HT1080 (cell line): ENCODE data around the gene SCAF4. TPM values are rescaled to one million over a fixed set of nuclear protein-coding genes. Genes with fewer than 3 reads are reported as not detected.
A peak's percentile ranks its signal among the peaks of the same experiment; 100 is the strongest.
"Not testable (repeated sequence)": the region's sequence is repeated elsewhere in the genome, so short reads cannot be mapped to it uniquely, and the experiment has no call there.

Experiments
- DNase-seq: peaks from one replicate; pipeline ENCODE4 v3.0.0-alpha.2; 2015; ENCODE audit warnings: low read depth
- polyA plus RNA-seq, 2 experiments: library from polyadenylated mRNA; depleted of rRNA; stranded (reverse); fragments of >200 nt; gene quantifications; 2 replicates each; pipeline ENCODE4 v1.2.3, GENCODE V29; 2015
- total RNA-seq: library from RNA; depleted of rRNA; stranded (reverse); fragments of >200 nt; shearing (Covaris generic); gene quantifications from 2 replicates; pipeline ENCODE4 v1.2.3, GENCODE V29; 2014; rRNA removed

Gene SCAF4
- 4.6 and 7.8 TPM in 2 replicates for total RNA-seq
- 19.2 and 24.4 TPM in 2 replicates for polyA plus RNA-seq (2015; cell fraction: cytosol; rRNA removed)
- 52.7 and 60.3 TPM in 2 replicates for polyA plus RNA-seq (2015; cell fraction: nucleus; rRNA removed)

GRCh38 chr21:31731857-31732596, at the start of gene SCAF4:
TSS of gene SCAF4 (minus strand) at chr21:31732118. CDS start at chr21:31731692, 426 bp downstream.
- DNase-seq: peak; percentile 81

- no peak for DNase-seq
Observed at GRCh38 chr21:31780944-31781343, 49.0 kb upstream of the SCAF4 start.

GRCh38 chr21:31778546-31778945, 46.6 kb upstream of the SCAF4 start:
- peak; percentile 21 for DNase-seq

- DNase-seq: no peak
Observed at GRCh38 chr21:31777857-31778256, 45.9 kb upstream of the SCAF4 start.

- DNase-seq: no peak
Observed at GRCh38 chr21:31774031-31774430, 42.1 kb upstream of the SCAF4 start.

GRCh38 chr21:31772674-31773555, 41.0 kb upstream of the SCAF4 start:
- no peak for DNase-seq

GRCh38 chr21:31771685-31772084, 39.8 kb upstream of the SCAF4 start:
- DNase-seq: no peak

- no peak for DNase-seq
Observed at GRCh38 chr21:31768710-31769109, 36.8 kb upstream of the SCAF4 start.

- no peak for DNase-seq
Observed at GRCh38 chr21:31766899-31767298, 35.0 kb upstream of the SCAF4 start.

GRCh38 chr21:31765850-31766249, 33.9 kb upstream of the SCAF4 start:
- not testable (repeated sequence) for DNase-seq

GRCh38 chr21:31760931-31761330, 29.0 kb upstream of the SCAF4 start:
- DNase-seq: no peak

- no peak for DNase-seq
Observed at GRCh38 chr21:31756787-31757186, 24.9 kb upstream of the SCAF4 start.

- DNase-seq: no peak
Observed at GRCh38 chr21:31755027-31755426, 23.1 kb upstream of the SCAF4 start.

- DNase-seq: no peak
Observed at GRCh38 chr21:31754708-31754960, 22.7 kb upstream of the SCAF4 start.

GRCh38 chr21:31753949-31754707, 22.2 kb upstream of the SCAF4 start:
- no peak for DNase-seq

GRCh38 chr21:31752967-31753366, 21.0 kb upstream of the SCAF4 start:
- DNase-seq: no peak

GRCh38 chr21:31752352-31752751, 20.4 kb upstream of the SCAF4 start:
- DNase-seq: peak; percentile 58

- peak; percentile 71 for DNase-seq
Observed at GRCh38 chr21:31750843-31751242, 18.9 kb upstream of the SCAF4 start.

GRCh38 chr21:31744182-31744800, 12.4 kb upstream of the SCAF4 start:
- DNase-seq: no peak

- no peak for DNase-seq
Observed at GRCh38 chr21:31743712-31744111, 11.8 kb upstream of the SCAF4 start.

GRCh38 chr21:31741116-31741515, 9.2 kb upstream of the SCAF4 start:
- no peak for DNase-seq
